Activated CD4-positive, alpha-beta T cell treated with anti-CD3 and anti-CD28 coated beads for 1 hour (primary cell): ENCODE data around the gene B3GNT5.

Experiments
- DNase-seq: peaks from one replicate; pipeline ENCODE4 v3.0.0-alpha.2; 2020

The B3GNT5 gene

DNA sequence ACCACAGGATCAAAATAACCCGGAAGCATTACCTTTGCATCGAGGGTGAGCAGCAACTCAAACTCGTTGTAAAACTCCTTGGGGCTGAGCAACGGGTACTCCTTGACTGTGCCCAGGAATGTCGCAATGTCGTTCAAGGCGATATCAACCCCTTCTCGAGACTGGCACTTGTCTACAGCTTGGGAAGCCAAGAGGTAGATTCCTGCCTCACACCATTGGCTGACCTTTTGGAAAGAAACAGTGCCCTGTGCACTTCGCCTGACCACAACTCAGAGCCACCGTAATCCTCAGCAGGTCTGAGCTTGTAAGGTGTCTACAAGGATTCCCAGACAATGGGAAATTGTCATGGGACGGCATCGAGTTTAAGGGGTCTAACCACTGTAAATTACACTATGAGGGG is 43.9 kb downstream of the B3GNT5 start:
- no peak for DNase-seq

- DNase-seq: no peak
Observed at GRCh38 chr3:183298701-183299153, 45.7 kb downstream of the B3GNT5 start.

DNA sequence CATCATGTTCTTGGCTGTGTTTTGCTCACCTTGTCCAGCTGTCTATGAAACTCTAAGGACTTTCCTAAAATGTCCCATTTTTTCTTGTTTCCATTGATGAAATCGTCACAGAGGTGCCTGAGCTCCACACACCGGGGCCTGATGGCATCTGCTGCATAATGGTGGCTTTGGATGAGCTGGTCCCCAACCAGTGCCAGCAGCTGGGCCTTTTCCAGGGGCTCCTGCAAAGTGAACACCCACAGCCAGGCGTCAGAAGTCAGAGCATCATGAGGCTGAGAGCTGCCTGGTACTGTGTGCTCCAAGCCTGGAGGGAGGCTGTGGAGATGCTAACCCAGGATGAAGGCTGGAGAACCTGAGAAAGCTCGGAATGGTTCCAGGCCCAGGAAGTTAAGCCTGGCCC is 46.9 kb downstream of the B3GNT5 start:
- DNase-seq: no peak

GRCh38 chr3:183300996-183301562 is 48.0 kb downstream of the B3GNT5 start:
- no peak for DNase-seq

- no peak for DNase-seq
Observed at GRCh38 chr3:183301937-183302580, 49.0 kb downstream of the B3GNT5 start.

- DNase-seq: no peak
Observed at GRCh38 chr3:183303690-183304089, 50.6 kb downstream of the B3GNT5 start.

DNA sequence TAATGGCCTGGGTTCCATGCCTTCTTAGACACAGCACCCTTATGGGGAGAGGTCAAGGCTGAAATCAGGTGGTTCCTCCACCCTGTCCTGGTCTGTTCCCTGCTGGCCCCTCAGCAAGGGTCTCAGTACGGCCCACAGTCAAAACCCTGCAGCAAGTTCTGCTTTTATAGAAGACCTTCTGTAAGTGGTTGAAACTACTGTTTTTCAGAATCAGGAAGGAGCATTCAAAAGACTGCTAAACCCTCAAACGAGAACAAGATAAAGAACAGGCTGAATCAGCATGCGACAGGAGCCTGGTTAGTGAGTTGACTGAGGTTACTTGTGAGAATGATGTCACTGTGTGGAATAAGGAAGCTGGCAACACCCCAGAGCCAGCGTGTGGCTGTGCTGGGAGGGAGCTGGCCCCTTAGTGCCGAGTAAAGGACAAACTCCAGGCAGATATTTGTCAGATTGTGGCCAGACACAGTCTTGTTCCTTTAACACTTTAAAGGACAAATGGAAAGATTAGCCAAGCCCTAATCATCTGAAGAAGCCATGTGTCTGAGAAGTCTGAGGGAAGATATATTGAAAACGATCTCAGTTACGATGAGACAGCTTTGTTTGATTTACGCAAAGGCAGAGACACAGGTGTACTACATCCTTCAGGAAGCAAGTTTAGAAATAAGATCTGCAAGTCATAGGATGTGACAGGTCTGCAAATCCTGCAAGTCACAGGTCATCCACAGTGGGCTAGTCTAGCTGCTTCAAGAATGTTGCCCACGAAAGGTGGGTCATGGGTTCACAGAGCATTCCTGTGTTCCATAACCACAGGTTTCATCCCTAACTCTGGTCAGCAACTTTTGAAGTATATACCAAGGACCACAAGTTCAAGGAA is 54.0 kb downstream of the B3GNT5 start:
- no peak for DNase-seq

- DNase-seq: no peak
Observed at GRCh38 chr3:183307749-183308148, 54.7 kb downstream of the B3GNT5 start.

DNA sequence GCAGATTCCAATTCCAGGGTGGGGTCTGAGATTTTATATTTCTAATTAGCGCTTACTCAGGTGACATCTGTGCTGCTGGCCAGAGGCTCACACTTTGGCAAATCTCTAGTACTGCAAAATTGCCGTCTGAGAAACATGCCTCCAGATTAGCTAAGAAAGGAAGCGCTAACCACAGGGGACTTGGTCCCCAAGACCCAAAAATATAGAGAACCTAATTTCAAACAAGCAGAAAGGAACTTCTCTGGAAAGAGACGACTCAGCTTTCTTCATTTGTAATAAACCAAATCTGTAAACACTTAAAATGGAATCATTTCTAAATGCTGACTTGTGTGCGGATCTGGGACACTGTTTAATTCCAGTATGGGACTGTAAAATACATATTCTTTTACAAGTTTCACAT is 55.7 kb downstream of the B3GNT5 start:
- no peak for DNase-seq

DNA sequence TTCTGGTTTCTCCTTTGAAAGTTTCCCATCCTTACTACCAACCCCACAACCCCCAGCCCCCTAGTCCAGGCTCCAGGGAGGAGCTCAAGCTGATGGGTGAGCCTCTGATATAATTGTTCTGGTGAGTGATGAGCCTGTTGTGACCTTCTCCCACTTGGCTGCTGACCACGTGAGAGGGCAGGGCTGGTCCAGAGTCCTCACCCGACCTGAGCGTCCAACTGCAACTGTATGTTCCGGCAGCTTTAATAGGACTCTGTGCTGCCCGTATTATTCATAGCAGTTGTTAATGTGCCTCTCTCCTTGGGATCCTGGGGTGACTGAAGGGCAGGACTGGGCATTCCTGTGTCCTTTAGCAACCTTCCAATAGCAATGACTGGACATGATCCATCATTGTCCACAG is 56.2 kb downstream of the B3GNT5 start:
- DNase-seq: no peak

DNA sequence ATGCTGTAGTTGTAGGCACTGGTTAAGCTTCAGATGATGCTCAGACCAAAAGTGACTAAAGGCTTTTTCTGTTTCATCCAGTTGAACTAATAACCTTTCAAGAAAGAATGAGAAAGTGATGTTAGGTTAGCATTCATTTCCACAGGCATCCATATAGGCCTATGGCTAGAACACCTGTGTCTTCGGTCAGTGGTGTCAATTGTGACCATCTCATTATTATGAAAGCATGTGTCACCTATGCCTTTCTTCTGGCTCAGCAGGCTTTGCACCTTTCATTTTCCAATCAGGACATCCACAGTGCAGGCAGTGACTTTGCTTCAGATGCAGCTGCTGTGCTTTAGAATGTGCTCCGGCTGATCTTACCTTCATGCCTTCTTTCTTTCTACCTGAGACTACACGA is 57.9 kb downstream of the B3GNT5 start:
- DNase-seq: no peak

DNA sequence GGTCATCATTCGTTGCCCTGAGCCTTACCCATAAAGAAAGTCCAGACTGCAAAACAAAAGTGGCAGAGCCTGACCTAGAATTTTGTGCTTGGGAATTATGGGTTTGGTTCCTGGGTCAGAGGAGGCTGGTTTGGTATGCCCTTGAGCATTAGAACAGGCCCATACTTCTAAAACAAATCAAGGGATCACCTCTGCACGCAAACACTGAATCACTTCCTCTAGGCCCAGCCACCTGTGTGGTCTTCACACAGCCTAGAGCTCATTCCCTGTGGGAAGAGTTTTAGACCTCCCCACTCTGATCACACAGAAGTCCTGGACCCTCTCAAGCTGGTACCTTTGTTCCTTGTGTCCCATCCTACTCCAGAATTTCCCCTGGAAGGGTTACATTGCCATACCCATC is 59.4 kb downstream of the B3GNT5 start:
- DNase-seq: no peak

DNA sequence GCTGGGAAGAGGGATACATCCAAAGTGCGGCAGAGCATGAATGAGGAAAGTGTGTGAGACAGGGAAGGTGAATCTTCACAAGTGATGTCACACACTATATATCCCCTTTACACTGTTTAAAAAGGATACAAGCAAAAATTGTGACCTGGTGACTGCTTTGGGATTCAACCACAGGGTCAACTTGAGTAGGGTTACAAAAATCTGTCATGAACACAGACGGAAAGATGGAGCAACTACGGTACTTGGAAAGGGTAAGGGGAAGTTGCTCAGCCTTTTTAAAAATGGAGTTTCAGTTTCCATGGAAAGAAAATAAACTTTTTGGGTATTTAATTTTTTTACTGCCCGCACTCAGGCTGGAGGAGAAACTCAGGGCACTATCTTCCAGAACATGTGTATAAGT is 60.3 kb downstream of the B3GNT5 start:
- no peak for DNase-seq

DNA sequence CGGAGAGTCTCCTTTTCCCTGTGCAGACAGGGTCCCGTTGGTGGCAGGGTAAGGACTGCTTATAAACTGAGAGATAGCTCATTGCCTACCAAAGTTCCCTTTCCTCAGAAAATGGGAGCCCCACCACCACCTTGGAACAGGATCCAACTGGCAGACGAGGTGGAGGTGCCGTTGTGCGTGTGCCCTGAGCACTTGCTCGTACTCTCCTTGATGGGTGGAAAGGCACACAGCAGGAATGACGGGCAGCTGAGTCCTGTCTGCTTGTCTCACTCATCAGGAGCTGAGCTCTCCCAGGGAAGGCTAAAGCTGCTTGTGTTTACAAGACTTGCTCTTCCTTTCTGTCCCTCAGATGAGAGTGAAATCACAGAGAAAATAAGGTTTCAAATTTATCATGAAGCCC is 60.7 kb downstream of the B3GNT5 start:
- DNase-seq: no peak

- no peak for DNase-seq
Observed at GRCh38 chr3:183315739-183316138, 62.7 kb downstream of the B3GNT5 start.

GRCh38 chr3:183317271-183317670 is 64.2 kb downstream of the B3GNT5 start:
- DNase-seq: no peak

GRCh38 chr3:183317886-183318865 is 65.1 kb downstream of the B3GNT5 start:
- no peak for DNase-seq

GRCh38 chr3:183318877-183319276 is 65.8 kb downstream of the B3GNT5 start:
- DNase-seq: no peak

- no peak for DNase-seq
Observed at GRCh38 chr3:183319371-183319770, 66.3 kb downstream of the B3GNT5 start.
